ENCODE results near the gene SERPINB12. TPM values are rescaled to one million over a fixed set of nuclear protein-coding genes. Genes with fewer than 3 reads are reported as not detected.

SERPINB12 gene, protein sequence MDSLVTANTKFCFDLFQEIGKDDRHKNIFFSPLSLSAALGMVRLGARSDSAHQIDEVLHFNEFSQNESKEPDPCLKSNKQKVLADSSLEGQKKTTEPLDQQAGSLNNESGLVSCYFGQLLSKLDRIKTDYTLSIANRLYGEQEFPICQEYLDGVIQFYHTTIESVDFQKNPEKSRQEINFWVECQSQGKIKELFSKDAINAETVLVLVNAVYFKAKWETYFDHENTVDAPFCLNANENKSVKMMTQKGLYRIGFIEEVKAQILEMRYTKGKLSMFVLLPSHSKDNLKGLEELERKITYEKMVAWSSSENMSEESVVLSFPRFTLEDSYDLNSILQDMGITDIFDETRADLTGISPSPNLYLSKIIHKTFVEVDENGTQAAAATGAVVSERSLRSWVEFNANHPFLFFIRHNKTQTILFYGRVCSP
- not detected for total RNA-seq
- polyA plus RNA-seq: not detected

DNA sequence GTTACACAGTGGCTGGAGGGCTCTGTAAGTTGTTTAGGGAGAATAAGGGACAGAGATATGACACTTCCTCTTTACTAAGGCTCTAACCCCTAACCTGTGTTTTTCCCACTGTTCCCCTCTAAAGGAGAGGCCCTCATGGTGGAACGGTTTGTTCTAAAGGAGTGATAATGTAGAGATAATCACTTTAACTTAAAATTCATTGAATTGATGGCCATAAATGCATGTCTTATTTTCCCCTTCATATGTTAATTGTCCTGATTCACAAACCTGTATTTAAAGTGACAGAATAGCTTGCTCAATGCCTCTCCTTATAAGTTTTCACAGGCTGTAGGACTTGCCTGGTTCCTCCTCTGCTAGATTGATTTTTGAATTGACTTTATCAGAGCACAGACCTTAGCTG is at the start of gene SERPINB12:
SERPINB12 (plus strand) TSS at position 301 of the 400 bp plus-strand sequence. CDS start 13,791 bp downstream, outside the sequence.
- Mint-ChIP-seq H3K27ac (no peak within 1 kb of the TSS), H3K4me3 (no peak within 1 kb of the TSS), H3K9me3 (no peaks in the 10 kb centered on the region), H3K27me3 (peaks cover 31% of the 10 kb centered on the region), H3K4me1 (no peaks in the 10 kb centered on the region), H3K36me3 (no peaks in the 10 kb centered on the region)
- H3K4me3 ChIP-seq (ENCODE audit: low read depth, low read length): no peak within 1 kb of the TSS
- no peaks in the 10 kb centered on the region for H3K36me3 ChIP-seq (ENCODE audit: control insufficient read depth, insufficient read depth, low read length)
- no peak within 1 kb of the TSS for H3K27ac ChIP-seq (ENCODE audit: insufficient read depth, low read length, poor library complexity, severe bottlenecking)
- H3K27me3 ChIP-seq (ENCODE audit: control insufficient read depth, insufficient read depth, low read length): peaks cover 10% of the 10 kb centered on the region
- DNase-seq (no peak), ATAC-seq (ENCODE audit: low read depth in 2 of 2) (no peak)
- no peaks in the 10 kb centered on the region for H3K4me1 ChIP-seq (ENCODE audit: control insufficient read depth, insufficient read depth, low read length, poor library complexity, severe bottlenecking)
- H3K9me3 ChIP-seq (ENCODE audit: control insufficient read depth in 2 of 2, low read length in 2 of 2): no peaks in the 10 kb centered on the region

DNA sequence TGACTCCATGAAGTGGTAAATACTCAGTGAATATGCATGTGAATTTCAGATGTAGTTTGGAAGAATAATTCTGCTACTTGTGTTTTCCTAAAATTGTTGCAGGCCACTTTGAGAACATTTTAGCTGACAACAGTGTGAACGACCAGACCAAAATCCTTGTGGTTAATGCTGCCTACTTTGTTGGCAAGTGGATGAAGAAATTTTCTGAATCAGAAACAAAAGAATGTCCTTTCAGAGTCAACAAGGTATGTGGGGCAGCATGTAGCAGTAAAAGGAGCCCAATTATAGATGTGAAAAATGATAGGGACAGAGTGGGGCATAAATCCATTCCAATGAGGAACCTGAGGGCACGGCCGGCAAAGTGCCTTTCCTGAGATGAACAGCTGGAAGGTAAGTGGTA is 49.3 kb upstream of the SERPINB12 start:
- no peak overlapping the region for H3K27ac Mint-ChIP-seq
- DNase-seq: no peak

DNA sequence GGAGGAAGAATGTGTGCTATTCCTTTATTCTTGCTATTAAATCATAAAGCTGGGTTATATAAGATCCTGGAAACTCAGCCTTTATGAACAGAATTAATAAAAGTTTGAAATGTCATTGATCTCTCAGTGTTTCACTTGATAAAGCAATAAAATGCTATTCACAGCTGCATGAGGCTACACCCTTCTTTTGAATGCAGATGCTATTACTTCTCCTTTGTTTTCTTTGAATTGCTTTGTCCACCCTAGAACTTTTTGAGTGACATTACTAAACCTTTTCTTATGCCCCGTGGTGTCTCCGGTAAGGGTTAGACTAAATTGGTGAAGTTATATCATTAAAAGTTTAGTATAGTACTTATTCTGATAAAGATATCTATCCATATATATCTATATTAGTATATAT is 46.5 kb upstream of the SERPINB12 start:
- no peak overlapping the region for H3K27ac Mint-ChIP-seq
- no peaks in the 10 kb centered on the region for H3K9me3 ChIP-seq (ENCODE audit: control insufficient read depth in 2 of 2, low read length in 2 of 2)
- H3K4me1 ChIP-seq (ENCODE audit: control insufficient read depth, insufficient read depth, low read length, poor library complexity, severe bottlenecking): no peaks in the 10 kb centered on the region
- H3K4me3 Mint-ChIP-seq: no peak overlapping the region
- ATAC-seq (ENCODE audit: low read depth in 2 of 2): no peak
- no peaks in the 10 kb centered on the region for H3K36me3 ChIP-seq (ENCODE audit: control insufficient read depth, insufficient read depth, low read length)
- H3K27ac ChIP-seq (ENCODE audit: insufficient read depth, low read length, poor library complexity, severe bottlenecking): no peak overlapping the region
- H3K36me3 Mint-ChIP-seq: no peaks in the 10 kb centered on the region
- no peaks in the 10 kb centered on the region for H3K4me1 Mint-ChIP-seq
- H3K27me3 Mint-ChIP-seq: peaks cover 16% of the 10 kb centered on the region
- no peaks in the 10 kb centered on the region for H3K9me3 Mint-ChIP-seq
- no peak for DNase-seq
- H3K27me3 ChIP-seq (ENCODE audit: control insufficient read depth, insufficient read depth, low read length): no peaks in the 10 kb centered on the region
- H3K4me3 ChIP-seq (ENCODE audit: low read depth, low read length): no peak overlapping the region

More for the DNA sequence above, 49.3 kb upstream of the SERPINB12 start:
- Mint-ChIP-seq H3K27me3 (peaks cover 26% of the 10 kb centered on the region), H3K36me3 (no peaks in the 10 kb centered on the region), H3K9me3 (no peaks in the 10 kb centered on the region), H3K4me1 (no peaks in the 10 kb centered on the region), H3K4me3 (no peak overlapping the region)
- Histone ChIP-seq H3K27ac (ENCODE audit: insufficient read depth, low read length, poor library complexity, severe bottlenecking) (no peak overlapping the region), H3K9me3 (ENCODE audit: control insufficient read depth in 2 of 2, low read length in 2 of 2) (no peaks in the 10 kb centered on the region), H3K36me3 (ENCODE audit: control insufficient read depth, insufficient read depth, low read length) (no peaks in the 10 kb centered on the region), H3K27me3 (ENCODE audit: control insufficient read depth, insufficient read depth, low read length) (no peaks in the 10 kb centered on the region), H3K4me1 (ENCODE audit: control insufficient read depth, insufficient read depth, low read length, poor library complexity, severe bottlenecking) (no peaks in the 10 kb centered on the region), H3K4me3 (ENCODE audit: low read depth, low read length) (no peak overlapping the region)
- ATAC-seq (ENCODE audit: low read depth in 2 of 2): no peak

DNA sequence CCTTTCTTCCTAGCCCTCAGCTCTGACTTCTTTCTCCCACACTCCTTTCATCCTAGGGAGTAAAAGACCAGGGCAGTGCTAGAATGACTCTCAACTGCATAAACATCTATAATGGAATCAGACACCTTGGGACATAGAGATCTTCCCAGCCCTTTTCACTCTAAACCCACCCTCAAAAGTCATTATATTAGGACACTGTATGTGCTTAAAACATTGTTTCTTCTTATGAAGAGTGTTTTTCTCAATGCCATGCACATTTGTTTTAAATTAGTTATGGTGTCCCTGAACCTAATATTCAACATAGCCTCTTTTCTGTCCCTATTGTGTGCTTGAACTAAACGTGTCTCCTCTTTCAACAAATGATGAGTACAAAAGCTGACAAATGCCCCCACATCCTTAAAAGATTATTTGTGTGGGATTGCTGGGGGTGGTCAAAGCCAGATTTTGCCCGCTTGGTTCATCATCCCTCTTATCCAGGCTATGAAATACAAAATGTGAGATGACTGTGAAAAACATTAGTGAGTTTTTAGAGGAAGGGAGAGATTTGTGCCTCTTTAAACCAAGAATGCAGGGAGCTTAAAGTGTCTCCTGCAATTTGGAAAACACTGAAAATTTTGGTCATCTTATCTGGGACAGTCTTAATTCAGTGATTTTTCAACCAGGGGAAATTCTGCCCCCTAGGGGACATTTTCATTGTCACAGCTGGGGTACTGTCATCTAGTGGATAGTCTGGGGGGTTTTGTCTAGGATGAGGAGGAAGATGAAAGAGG is 36.4 kb upstream of the SERPINB12 start:
- Histone ChIP-seq H3K27me3 (ENCODE audit: control insufficient read depth, insufficient read depth, low read length) (peaks cover 7% of the 10 kb centered on the region), H3K27ac (ENCODE audit: insufficient read depth, low read length, poor library complexity, severe bottlenecking) (no peak overlapping the region), H3K4me3 (ENCODE audit: low read depth, low read length) (no peak overlapping the region), H3K36me3 (ENCODE audit: control insufficient read depth, insufficient read depth, low read length) (no peaks in the 10 kb centered on the region), H3K4me1 (ENCODE audit: control insufficient read depth, insufficient read depth, low read length, poor library complexity, severe bottlenecking) (no peaks in the 10 kb centered on the region), H3K9me3 (ENCODE audit: control insufficient read depth in 2 of 2, low read length in 2 of 2) (no peaks in the 10 kb centered on the region)
- H3K27ac Mint-ChIP-seq: no peak overlapping the region
- H3K4me3 Mint-ChIP-seq: peak overlapping the region in 1 of 4 donors; percentile 34
- DNase-seq: peak in 1 of 3 donors; percentile 25
- no peak for ATAC-seq (ENCODE audit: low read depth in 2 of 2)
- H3K9me3 Mint-ChIP-seq: no peaks in the 10 kb centered on the region
- H3K4me1 Mint-ChIP-seq: no peaks in the 10 kb centered on the region
- H3K27me3 Mint-ChIP-seq: peaks cover 21% of the 10 kb centered on the region
- no peaks in the 10 kb centered on the region for H3K36me3 Mint-ChIP-seq

DNA sequence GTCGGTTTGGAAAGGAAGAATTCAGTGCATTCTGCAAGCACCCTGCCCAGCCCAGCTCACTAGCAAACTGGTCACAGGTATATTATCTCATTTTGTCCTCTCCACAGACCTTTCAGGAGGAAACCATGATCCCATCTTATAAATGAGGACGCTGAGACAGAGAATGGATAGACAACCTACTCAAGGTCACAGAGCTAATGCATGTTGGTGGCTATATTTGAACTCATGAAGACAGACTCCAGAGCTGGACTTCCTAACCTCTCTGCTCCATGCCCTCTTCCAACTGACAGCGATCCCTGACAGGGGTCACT is 35.9 kb upstream of the SERPINB12 start:
- Histone ChIP-seq H3K36me3 (ENCODE audit: control insufficient read depth, insufficient read depth, low read length) (no peaks in the 10 kb centered on the region), H3K4me3 (ENCODE audit: low read depth, low read length) (no peak overlapping the region), H3K4me1 (ENCODE audit: control insufficient read depth, insufficient read depth, low read length, poor library complexity, severe bottlenecking) (no peaks in the 10 kb centered on the region), H3K9me3 (ENCODE audit: control insufficient read depth in 2 of 2, low read length in 2 of 2) (no peaks in the 10 kb centered on the region), H3K27ac (ENCODE audit: insufficient read depth, low read length, poor library complexity, severe bottlenecking) (no peak overlapping the region), H3K27me3 (ENCODE audit: control insufficient read depth, insufficient read depth, low read length) (peaks cover 7% of the 10 kb centered on the region)
- ATAC-seq (ENCODE audit: low read depth in 2 of 2): no peak
- Mint-ChIP-seq H3K4me1 (no peaks in the 10 kb centered on the region), H3K36me3 (no peaks in the 10 kb centered on the region), H3K27me3 (peaks cover 22% of the 10 kb centered on the region), H3K9me3 (no peaks in the 10 kb centered on the region), H3K4me3 (no peak overlapping the region), H3K27ac (no peak overlapping the region)
- DNase-seq: no peak

DNA sequence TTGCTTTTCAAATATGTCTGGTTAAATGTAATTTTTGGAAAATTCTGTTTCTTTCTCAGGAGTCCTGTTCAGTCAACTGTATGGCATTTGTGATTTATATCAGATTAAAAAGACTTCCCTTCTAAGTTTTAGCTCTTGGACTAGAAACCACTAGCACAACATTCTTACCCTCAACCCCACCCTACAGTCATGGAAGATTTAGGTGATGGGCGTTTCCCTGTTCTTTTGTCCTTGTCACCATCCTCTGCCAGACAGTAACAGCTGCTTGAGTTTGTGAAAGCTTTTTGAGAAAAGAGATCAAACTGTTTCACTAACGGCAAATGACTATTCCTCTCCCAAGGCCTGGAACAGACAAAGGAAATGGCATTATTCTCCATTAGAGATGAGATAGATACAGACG is 33.6 kb upstream of the SERPINB12 start:
- no peaks in the 10 kb centered on the region for H3K4me1 ChIP-seq (ENCODE audit: control insufficient read depth, insufficient read depth, low read length, poor library complexity, severe bottlenecking)
- Mint-ChIP-seq H3K36me3 (no peaks in the 10 kb centered on the region), H3K9me3 (peaks cover 0 to 1% (median 0%) of the 10 kb centered on the region in 7 donors), H3K27ac (no peak overlapping the region), H3K4me1 (no peaks in the 10 kb centered on the region), H3K27me3 (peaks cover 34% of the 10 kb centered on the region), H3K4me3 (no peak overlapping the region)
- H3K9me3 ChIP-seq (ENCODE audit: control insufficient read depth in 2 of 2, low read length in 2 of 2): no peaks in the 10 kb centered on the region
- H3K27ac ChIP-seq (ENCODE audit: insufficient read depth, low read length, poor library complexity, severe bottlenecking): no peak overlapping the region
- DNase-seq: no peak
- H3K27me3 ChIP-seq (ENCODE audit: control insufficient read depth, insufficient read depth, low read length): peaks cover 7% of the 10 kb centered on the region
- H3K4me3 ChIP-seq (ENCODE audit: low read depth, low read length): no peak overlapping the region
- no peak for ATAC-seq (ENCODE audit: low read depth in 2 of 2)
- no peaks in the 10 kb centered on the region for H3K36me3 ChIP-seq (ENCODE audit: control insufficient read depth, insufficient read depth, low read length)

DNA sequence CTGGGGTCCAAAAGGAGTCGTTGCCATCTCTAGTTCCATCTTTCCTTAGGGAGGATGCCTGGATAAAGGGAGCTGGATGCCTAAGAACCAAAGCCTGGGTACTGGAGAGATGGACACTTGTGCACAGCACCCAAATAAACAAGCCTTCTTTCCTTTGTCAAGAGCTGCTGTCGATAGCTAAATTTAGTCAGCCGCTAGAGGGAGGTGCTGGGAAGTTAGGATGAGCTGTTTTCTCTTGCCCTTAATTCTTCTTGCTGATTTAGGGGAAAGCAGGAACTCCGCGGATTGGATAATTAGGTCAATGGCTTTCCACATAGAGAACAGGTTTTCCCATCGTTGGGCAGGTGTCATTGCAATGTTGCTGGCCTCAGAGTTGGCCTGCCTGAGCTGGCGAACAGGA is 30.9 kb upstream of the SERPINB12 start:
- H3K4me3 ChIP-seq (ENCODE audit: low read depth, low read length): no peak overlapping the region
- H3K9me3 Mint-ChIP-seq: peaks cover 0 to 1% (median 0%) of the 10 kb centered on the region in 7 donors
- H3K4me1 Mint-ChIP-seq: no peaks in the 10 kb centered on the region
- H3K27ac ChIP-seq (ENCODE audit: insufficient read depth, low read length, poor library complexity, severe bottlenecking): no peak overlapping the region
- no peak for ATAC-seq (ENCODE audit: low read depth in 2 of 2)
- no peak overlapping the region for H3K27ac Mint-ChIP-seq
- no peak overlapping the region for H3K4me3 Mint-ChIP-seq
- DNase-seq: peak in 1 of 3 donors; percentile 27
- H3K36me3 ChIP-seq (ENCODE audit: control insufficient read depth, insufficient read depth, low read length): no peaks in the 10 kb centered on the region
- no peaks in the 10 kb centered on the region for H3K4me1 ChIP-seq (ENCODE audit: control insufficient read depth, insufficient read depth, low read length, poor library complexity, severe bottlenecking)
- peaks cover 26% of the 10 kb centered on the region for H3K27me3 Mint-ChIP-seq
- no peaks in the 10 kb centered on the region for H3K36me3 Mint-ChIP-seq
- no peaks in the 10 kb centered on the region for H3K9me3 ChIP-seq (ENCODE audit: control insufficient read depth in 2 of 2, low read length in 2 of 2)
- peaks cover 5% of the 10 kb centered on the region for H3K27me3 ChIP-seq (ENCODE audit: control insufficient read depth, insufficient read depth, low read length)
